ENCODE results near the gene ANXA5.

DNA sequence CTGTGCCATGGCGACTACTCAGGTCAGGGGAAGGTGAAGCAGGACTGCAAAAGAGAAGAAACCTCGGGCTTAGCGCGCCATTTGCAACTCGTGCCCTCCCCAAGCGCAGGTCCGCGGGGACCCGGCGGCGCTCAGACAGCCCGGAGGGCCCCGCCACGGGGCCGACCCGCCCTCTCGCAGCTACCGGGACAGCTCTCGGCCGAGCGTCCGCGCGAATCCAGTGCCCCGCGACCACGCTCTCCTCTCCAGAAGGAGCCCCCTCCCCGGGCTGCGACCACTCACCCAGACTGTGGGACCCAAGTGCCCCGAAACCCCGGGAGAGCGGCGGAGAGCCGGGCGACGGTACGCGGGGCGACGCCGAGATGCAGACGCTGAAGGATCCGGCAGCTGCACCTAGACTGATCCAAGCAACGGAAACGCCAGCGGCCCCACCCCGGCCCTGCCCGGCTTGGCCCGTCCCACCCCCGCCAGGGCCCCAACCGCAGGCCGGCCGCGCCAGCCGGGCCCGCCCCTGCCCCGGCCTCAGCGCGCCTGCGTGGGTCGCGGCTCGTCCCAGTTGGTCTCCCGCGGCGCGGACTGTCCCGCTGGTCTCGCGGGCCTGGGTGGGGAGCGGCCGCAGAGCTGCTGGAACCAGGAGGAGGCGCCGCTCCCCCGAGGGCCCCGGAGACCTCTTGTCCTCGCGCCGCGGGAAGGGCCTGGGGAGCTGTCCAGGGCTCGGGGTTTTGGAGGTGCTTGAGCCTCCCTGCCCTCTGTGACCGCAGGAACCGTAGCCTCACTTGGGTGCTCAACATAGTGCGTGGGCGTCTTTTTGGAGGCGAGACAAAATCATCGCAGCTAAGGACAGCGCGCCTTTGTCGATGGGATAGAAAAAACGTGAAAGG, at the start of gene ANXA5:
- TF ChIP-seq, protein P1, sequence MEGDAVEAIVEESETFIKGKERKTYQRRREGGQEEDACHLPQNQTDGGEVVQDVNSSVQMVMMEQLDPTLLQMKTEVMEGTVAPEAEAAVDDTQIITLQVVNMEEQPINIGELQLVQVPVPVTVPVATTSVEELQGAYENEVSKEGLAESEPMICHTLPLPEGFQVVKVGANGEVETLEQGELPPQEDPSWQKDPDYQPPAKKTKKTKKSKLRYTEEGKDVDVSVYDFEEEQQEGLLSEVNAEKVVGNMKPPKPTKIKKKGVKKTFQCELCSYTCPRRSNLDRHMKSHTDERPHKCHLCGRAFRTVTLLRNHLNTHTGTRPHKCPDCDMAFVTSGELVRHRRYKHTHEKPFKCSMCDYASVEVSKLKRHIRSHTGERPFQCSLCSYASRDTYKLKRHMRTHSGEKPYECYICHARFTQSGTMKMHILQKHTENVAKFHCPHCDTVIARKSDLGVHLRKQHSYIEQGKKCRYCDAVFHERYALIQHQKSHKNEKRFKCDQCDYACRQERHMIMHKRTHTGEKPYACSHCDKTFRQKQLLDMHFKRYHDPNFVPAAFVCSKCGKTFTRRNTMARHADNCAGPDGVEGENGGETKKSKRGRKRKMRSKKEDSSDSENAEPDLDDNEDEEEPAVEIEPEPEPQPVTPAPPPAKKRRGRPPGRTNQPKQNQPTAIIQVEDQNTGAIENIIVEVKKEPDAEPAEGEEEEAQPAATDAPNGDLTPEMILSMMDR (conservative IDR thresholded peaks at IDR 0.05) = peak; percentile 30
- TF ChIP-seq ZFX (IDR thresholded peaks at IDR 0.05) = peak; percentile 38

Measured in C4-2B (cell line).